Measurements from ENCODE around the gene SMAD6. TPM values are rescaled to one million over a fixed set of nuclear protein-coding genes. Genes with fewer than 3 reads are reported as not detected.

Gene SMAD6
- total and polyA plus RNA-seq, 9 of the 15 experiments (the other 6 are each of a cell fraction or from before 2014, with no cell fraction given) = 0.10 to 15.5 (median 3.7) TPM

- Histone ChIP-seq H3K9ac (ENCODE audit: insufficient read depth in 1 of 2, low read depth in 2 of 2, low read length in 2 of 2) (no peak overlapping the region), H3K27ac (ENCODE audit: extremely low read depth, low read depth, low read length) (no peak overlapping the region), H3K4me2 (ENCODE audit: insufficient read depth, low read length) (no peak overlapping the region), H3K4me1 (replicated peaks in 1 of 2; ENCODE audit: control insufficient read depth in 2 of 2, insufficient read depth in 2 of 2, low read length in 2 of 2) (no peaks in the 10 kb centered on the region), H3K4me3 (no peak overlapping the region), H2AFZ (ENCODE audit: low read depth, low read length) (no peak overlapping the region), H4K20me1 (replicated peaks; ENCODE audit: control insufficient read depth, insufficient read depth, low read length) (no peaks in the 10 kb centered on the region), H3K27me3 (ENCODE audit: control insufficient read depth in 2 of 2, insufficient read depth in 2 of 2, low read length in 2 of 2) (no peaks in the 10 kb centered on the region), H3K9me1 (ENCODE audit: control insufficient read depth, insufficient read depth, low read length) (no peaks in the 10 kb centered on the region), H3K79me2 (ENCODE audit: control insufficient read depth, insufficient read depth, low read length) (no peaks in the 10 kb centered on the region), H3K36me3 (ENCODE audit: control insufficient read depth, insufficient read depth, low read length) (no peaks in the 10 kb centered on the region; the same call in 2 of the 3 replicates), H3K9me3 (replicated peaks; ENCODE audit: control insufficient read depth, insufficient read depth, low read depth, low read length) (no peaks in the 10 kb centered on the region)
- no peak for DNase-seq (ENCODE audit: extremely low read depth in 1 of 4, low spot score in 3 of 4)
- in situ Hi-C loops (cut with MboI) = no loop called here
- POLR2A ChIA-PET = no interaction called here
- WGBS (ENCODE audit: insufficient coverage, low coverage, missing lambda C conversion rate) = 49% methylated on average over 2 of the region's 4 CpGs
- FAIRE-seq = no peak
- intact Hi-C loops (cut with micrococcal nuclease) = no loop called here
- no TSS peak for BruUV-seq (replicated peaks)
- TF ChIP-seq SMARCA4 (IDR thresholded peaks at IDR 0.05) (no peak), HES1 (IDR thresholded peaks at IDR 0.05; ENCODE audit: low read depth) (no peak), GABPB2 (CRISPR knock-in tag; conservative IDR thresholded peaks at IDR 0.05) (no peak)
- ATAC-seq = no peak
- CTCF ChIA-PET (ENCODE audit: low intra/inter-chr PET ratio) = interaction anchor here (1.1 to 2.1 kb wide), 2 partner anchors 66 to 116 kb away, joined by 6 to 13 read pairs; no protein-coding TSS in a partner anchor
Observed at GRCh38 chr15:66788024-66788423, 86.0 kb downstream of the SMAD6 start.

Data from K562 (cell line).